NCI-H2107 treated with DMSO at 0.1 percent for 48 hours (cell line): ENCODE results near the gene KIAA0040.

Experiments used
- DNase-seq: peaks from one replicate; lab custom pipeline; 2025; ENCODE audit not compliant: unreplicated experiment; lab: John Stamatoyannopoulos, UW

KIAA0040 gene

DNA sequence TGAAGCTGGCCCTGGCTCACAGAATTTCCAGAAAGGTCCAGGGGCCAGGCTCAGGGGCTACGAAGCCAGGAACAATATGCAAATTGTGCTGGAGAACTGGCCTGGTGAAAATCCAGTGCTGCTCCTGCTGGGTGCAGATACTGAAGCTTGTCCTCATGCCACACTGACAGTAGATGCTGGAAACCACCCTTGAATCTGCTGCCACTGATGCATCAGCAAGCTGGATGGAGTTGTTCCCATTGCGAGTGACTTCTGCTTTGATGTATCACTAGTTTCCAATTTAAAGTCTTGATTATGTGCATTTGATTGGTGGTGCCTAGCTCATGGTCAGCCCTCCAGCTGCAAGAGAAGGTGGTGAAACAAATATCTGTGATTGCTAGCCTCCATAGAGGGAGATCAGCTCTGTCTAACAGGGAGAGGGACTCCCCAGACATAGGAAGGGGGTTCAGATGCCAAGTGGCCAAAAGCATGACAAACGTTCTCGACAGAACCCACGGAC, 11.0 kb upstream of the KIAA0040 start:
- DNase-seq = no peak

DNA sequence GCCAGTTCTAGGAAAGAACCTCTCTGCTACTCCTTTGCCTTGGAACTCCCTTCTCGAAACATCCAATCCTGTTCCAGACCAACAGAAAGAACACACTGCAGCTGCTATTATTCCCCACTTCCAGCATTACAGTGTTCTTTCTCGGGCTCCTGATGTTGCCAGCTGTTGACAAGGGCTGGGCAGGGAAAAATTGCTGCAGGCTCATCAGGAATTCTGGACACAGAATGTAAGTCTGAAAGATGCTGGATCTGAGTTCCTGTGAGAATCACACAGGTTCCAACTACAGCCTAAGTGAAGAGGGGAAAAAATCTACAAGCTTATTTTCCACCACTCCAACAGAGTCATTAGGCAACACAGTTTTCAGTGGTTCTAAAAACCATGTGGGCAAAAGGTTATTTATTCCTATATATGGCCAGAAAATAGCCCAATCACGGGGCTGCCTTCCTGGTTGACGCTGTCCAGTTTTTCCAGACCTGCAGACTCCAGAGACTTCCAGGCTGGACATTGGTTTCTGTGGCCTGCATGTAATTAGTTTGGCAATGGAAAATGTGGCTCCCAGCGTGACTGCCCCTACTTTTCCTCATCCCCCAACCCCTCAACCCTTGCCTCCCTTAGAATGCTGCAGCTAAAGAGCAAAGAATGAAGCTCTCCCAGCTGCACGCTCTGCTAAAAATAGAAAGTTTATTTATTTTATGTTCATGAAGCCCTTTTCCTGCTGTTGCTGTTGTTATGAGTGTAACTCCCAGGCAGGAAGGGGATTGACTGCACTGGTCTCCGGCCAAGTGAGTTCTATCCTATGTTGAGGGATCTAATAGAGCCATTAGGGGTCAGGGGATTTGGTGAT, 8.3 kb upstream of the KIAA0040 start:
- no peak for DNase-seq

DNA sequence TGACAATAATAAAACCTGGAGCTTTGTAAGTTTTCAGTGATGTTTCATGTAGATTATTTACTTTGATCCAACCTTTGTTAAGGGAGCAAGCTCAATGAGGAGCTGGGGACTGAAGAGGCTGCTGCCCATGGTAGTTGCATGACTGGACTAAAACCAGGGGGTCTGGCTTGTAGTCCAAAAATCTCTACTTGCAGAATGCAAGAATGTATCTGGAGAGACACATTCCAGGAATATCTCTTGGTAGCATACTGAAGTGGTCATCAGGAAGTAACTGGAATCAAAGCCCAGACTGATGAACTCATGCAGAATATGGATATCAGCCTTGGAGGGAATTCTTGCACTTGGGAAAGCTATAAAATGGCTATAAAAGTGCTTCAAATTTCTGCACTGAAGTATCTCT, 5.8 kb upstream of the KIAA0040 start:
- DNase-seq = no peak

DNA sequence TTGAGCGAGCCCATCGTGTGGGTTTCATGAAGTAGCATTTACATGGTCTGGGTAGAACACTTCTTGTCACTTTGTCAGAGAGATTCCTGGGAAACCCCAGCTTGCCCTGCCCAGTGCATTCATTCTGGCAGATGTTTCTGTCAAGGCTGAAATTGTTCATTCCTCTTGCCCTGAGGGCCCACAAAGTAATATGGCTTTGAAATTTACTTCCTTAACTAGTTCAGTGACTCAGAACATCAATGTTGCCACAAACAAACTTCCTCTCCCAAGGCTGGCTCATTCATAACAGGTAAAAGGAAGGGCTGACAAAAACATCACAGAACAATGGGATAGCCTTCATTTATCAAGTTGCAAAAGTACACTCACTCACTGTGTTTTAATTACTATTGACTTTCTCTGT, 5.0 kb upstream of the KIAA0040 start:
- DNase-seq = no peak

DNA sequence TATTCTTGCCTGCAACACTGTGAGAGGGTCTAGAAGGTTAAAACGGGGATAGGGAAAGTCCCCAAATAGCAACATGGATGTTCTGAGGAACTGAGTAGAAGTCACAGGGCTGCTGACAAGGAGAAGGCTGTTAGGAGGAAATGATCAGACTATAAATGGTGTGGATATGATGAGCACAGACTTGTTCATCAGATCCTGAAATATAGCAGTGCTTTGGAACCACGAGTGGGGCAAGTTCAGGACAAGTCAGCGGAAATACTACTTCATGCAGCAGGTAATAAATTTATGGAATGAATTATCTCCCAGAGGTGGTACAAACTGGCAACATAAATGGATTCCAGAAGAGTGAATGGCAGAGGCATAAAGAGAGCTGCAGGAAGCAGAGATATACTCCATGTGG, 3.2 kb upstream of the KIAA0040 start:
- no peak for DNase-seq

DNA sequence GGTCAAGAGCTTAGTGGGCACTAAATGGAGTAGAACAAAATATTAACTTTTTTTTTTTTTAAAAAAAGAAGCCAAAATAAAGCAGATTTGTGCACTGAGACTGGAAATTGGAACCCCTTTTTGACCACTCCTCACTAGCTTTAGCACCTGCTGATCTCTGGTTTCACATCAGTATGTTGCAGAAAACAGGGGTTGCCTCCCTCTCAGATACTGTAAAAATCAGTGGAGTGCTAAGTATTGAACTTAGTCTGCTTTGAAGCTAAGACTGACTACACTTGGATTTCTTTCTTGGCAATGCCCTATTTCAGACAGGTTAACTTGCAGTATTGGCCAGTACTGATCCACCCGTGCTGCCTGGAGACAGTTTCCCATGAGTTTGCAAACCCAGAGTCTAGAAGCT, 2.7 kb upstream of the KIAA0040 start:
- DNase-seq = no peak

DNA sequence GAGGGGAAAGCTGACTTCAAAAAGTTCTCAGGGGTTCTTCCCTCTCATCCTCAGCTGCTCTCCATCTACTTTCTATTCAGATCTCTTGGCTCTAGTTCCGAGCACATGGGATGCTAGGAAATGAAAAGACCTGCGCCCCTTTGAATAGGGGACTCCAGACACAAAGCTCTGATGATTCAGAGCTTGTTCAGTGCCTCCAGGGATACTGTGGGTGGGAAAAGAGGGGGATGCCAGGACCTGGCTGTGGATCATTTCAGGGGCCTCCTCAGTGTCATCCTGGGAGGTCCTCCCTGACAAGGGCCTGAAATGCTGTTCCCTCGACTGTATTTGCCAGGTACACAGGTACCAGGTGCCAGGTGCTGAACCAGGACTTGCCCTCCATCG, 943 bp upstream of the KIAA0040 start:
- no peak for DNase-seq

DNA sequence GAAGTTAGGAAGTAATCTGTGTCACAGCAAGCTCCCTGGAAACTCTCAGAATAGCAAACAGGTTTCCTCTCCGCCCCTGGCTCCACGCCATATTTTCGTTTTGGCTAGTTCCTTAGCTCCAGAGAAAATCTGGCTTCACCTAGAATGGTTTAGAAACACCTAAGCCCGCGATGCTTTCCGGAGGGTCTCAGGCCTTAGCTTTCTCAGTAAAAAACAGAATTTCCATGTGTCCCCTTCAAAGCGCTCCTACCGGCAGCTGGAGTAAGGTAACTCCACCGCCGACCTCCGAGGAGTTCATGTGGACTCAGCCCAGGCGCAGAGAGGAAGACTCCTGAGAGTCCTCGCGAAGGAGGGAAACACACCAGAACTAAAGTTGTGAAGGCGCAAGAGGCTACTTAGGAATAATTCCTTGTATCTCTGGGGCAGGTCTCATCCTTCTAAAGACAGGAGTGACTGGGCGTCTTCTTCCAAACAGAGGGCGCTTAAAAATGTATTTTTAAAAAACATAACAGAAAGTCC, 406 bp downstream of the KIAA0040 start:
- DNase-seq = no peak

DNA sequence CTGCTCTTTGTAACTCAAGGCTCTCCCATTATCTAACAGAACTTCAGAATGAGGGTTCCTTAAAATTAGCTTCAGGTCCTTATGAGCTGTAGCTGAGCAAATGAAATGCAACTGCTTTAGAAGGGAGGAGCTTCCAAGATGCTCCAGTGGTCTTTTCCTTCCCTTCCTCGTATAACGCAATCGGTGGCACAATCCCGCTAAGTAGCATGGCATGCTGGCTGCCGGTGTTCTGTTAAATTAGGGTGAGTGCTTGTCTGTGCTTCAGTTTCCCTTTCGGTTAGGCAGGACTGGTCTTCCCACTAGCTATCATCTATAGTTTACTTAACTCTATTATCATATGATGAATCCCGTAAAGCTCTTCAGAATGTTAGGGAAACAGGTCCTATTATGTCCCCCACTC, 917 bp downstream of the KIAA0040 start:
- DNase-seq = peak; percentile 54

DNA sequence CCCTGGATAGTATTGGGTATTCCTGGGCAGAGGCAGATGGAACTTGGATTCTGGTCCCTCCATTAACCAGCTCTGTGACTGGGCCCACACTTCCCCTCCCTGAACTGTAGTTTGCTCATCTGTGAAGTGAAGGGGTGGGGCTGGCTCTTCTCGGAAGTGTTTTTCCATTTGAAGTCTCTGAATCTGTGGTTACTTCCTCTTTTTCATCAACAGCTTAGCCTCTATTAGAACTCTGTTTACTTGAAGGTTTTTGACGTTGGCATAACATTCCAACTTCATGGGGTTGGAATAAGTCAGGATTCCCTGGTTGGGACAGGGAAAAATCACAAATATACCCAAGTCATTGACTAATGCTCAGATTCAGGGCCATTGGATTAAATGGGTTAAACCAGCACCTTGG, 3.6 kb downstream of the KIAA0040 start:
- DNase-seq = no peak

DNA sequence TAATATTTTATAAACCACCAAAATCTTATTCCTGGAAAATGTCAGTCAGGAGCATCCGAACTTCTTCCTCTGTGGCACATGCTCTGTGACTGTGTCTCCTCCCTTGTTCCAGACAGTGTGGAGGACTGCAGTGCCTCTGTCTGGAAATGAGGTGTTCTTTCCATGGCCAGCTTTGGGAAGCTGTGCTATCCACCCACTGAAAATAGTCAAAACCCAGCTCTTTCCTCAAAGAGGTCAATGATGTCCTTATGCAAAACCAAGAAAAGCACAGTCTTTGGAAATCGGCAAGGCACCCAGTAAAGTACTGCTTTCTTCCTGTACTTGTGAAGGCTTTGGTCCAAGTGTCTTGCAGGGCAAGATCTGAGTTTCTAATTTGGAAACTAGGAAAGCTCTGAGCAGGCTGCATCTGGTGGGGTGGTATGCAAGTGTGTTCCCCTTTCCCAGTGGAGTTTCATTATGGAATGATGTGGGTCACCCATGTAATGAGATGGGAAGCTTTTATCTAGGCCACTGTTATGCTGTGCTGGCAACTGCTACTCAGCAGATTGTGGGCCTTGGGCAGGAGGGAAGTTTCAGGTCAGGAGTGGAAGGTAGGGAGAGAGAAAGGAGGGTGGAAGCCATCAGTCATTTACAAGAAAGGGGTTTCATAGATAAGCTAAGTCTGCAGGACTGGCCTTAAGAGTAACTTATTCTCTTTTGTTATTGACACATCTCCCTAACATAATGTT, 6.0 kb downstream of the KIAA0040 start:
- DNase-seq = no peak

DNA sequence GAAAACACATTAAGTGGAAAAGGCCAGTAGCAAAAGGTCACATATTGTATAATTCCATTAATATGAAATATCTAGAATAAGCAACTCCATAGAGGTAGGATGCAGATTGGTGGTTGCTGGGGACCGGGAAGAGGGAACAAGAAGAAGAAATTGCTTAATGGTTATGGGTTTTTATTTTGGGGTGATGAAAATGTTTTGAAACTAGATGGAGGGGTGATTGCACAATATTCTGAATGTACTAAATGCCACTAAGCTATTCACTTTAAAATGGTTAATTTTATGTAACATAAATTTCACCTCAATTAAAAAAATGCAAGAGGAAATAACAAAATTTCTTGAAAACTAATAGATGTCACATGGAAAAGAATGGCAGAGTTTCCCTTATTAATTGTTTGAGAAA, 6.7 kb downstream of the KIAA0040 start:
- DNase-seq = no peak

DNA sequence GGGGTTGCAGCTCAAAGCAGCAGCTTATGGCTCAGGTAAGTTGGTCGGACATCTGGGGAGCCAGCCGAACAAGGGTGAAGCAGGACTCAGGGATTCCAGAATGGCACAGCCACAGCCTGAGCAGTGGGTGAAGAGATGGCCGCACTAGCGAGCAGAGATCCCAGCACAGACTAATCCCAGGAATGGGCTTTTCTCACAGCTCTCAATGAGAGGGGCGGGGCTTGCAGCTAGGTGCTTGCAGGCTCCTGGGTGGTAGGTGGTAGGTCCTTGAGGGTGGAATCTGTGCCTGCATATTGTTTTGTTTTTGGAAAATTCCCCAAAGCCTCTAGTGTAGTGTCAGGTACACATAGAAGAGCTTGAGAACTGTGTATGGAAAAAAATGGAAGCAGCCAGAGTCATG, 9.0 kb downstream of the KIAA0040 start:
- no peak for DNase-seq

DNA sequence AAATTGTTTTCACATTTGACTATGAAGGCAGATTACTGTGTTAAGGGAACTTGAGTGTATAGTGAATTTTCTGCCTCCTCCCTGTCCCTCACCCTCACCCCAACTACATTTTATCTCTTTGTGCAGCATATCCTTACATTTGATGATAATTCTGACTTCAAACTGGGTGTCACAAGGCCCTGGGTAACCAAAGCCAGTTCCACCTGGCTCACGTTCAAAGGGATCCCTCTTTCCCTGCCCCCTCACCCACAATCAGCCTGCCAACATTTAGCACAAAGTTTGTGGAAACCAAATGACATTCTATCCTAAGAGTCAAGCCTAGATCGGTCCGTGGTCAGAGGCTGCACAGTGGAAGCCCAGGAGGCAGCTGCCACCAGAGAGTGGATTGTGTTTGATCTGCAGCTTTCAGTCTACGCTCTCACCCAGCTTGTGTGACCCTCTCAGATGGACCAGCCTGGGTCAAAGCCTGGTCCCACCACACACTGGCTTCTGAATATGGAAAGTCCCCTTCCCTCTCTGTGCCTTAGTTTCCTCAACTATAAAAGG, 10.3 kb downstream of the KIAA0040 start:
- DNase-seq = no peak

DNA sequence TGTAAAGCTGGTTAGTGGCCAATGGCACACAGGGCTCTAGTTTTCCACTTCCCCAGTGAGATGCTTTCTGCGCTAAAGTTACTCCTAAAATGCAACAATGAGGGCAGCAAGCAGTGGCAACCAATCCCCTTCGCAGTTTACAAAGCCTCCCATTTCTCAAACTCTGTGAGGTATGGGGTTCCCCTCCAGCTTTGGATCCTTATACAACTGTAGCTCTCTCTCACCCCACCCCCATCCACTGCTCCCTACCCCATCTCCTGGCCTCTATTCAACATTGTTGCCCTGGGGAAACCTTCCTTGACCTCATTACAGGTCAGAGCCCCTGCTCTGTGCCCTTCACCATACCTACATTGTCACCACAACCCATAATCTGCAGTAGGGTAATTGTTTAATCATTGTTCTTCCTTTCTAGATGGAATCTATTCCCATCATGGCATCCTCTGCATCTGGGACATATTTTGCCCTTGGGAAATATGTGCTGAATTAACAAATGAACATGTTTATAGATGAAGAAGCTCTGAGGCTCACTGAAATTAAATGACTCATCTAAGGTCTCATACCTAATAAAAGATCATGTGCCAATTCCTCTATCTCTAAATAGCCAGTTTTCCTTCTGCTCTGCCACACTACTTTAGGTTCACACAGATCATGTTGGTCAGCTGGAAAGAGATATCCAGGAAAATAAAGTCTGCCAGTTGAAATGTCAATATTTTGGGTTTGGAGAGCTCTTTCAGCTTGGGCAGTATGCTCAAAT, 12.6 kb downstream of the KIAA0040 start:
- no peak for DNase-seq

DNA sequence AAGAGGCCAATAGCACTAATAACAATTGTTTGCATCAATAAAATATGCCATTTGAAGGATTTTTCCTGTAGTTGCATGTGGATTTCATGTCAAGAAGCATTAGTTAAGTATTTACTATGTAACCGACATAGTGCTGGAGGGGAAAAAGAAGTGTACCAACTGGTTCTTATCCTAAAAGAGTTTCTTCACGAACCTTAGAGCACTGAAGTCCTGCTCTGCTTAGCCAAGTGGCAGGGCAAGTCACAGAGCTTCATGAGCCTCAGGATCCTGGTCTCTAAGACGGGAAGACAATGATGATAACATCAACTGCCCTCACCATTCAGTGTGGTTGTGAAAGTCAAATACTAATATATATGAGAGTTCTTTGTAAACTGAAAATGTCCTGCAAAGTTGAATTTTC, 14.1 kb downstream of the KIAA0040 start:
- no peak for DNase-seq

DNA sequence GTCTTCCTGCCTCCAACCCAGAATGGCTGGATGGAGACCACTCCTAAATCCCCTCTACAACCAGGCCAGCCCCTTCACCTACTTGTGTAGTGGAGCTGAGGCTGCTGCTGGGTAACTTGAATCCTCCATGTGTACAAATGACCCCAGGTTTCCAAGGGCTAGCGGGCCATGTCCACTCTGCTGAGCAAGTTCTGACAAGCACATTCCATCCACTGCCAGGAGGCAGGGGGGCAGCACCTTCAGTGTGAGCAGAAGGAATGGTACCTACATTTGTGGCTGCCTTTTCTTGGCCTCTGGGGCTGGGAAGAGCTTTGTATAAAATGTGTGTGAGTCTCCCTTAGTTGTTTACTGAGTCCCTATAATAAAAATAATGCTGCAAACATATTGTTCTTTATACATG, 14.5 kb downstream of the KIAA0040 start:
- no peak for DNase-seq

DNA sequence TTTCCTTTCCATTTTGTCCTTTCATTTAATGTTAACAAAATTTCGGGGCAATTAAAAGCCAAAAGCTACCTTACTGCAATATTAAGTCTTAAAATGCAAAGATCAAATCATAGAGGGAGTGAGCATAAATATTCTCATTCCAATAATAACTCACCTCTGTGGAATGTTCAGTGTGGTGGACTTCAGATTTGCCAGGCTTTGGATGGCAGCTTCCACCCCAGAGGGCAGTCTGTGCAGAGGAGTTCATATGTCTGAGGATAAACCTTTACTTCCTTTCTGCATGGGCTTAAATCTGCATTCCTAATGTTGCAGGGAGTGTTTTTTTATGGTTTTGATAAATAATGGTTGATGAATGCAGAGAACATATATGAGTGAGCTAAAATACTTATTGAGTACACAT, 16.3 kb downstream of the KIAA0040 start:
- DNase-seq = no peak

DNA sequence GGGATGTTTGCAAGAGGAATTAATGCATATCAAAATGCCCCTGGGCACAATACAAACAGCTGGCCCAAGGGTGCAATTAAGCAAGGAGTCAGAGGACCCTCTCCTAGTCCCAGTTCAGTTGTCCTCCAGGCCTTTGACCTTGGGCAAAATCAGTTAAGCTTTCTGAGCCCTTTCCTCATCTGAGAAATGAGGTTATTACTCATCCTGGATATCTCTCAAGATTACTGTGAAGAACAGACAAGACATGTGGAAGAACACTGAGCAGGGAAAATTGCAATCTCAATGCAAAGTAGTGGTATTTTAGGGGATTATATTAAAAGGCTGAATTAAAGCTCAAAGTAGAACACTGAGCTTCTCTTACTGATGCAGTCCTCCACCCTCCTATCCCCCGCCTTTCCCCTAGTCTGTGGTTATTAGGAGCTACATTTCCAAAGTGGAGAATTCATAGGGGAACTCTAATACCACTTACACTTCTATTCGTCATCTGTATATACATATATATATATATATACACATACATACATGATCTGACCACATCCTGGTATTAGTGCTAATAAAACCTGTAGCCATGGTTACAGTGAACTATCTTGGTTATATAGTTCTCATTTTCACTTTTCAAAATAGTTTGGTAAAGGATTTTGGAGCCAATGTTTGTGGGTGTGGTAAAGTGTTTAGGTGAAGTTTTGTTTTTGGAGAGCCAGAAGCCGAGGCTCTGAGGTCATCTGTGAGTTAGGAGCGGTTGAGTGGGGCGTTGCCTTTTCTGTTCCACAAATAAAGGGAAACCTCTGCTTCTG, 18.1 kb downstream of the KIAA0040 start:
- no peak for DNase-seq

DNA sequence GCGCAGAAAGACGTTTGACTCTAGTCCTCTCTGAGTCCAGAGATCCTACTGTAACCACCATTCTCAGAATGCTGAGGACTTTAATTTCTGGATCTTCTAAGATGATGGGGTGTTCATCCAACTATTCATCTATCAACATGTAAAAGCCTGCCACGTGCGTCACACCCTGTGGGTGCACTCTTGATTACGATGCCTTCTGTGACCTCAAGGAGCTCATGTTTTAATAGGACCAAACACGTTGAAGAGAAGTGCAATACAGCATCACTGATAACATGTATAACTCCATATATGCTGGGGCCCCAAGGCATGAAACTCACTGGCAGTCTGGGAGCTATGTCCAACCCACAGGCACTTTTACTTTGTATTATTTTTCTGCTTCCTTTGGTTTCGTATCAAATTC, 19.0 kb downstream of the KIAA0040 start:
- DNase-seq = no peak
